T-helper 17 cell (primary cell): ENCODE measurements around the gene BCAS1. TPM values are rescaled to one million over a fixed set of nuclear protein-coding genes. Genes with fewer than 3 reads are reported as not detected.

Source experiments
- ATAC-seq: fragments of 150-1000 bp; cut with Tn5 transposase; 2 replicates; pipeline ENCODE4 v1.10.0; 2021; ENCODE audit warnings: mild to moderate bottlenecking, moderate library complexity
- DNase-seq, 3 donors: peaks; one replicate each; pipeline versions ENCODE4 v3.0.0 to v3.0.0-alpha.2; 2020 to 2021
- H3K9me3 ChIP-seq: one replicate; pipeline ENCODE4 v1.7.0; 2013; ENCODE audit warnings: low read length, mild to moderate bottlenecking; ENCODE audit not compliant: control insufficient read depth, poor library complexity, severe bottlenecking
- H3K27ac Mint-ChIP-seq: one replicate; pipeline ENCODE4 v1.8.0; 2022; ENCODE audit warnings: mild to moderate bottlenecking, moderate library complexity, mixed read lengths
- H3K27me3 Mint-ChIP-seq: one replicate; pipeline ENCODE4 v1.8.0; 2022; ENCODE audit warnings: mixed read lengths
- H3K36me3 Mint-ChIP-seq: one replicate; pipeline ENCODE4 v1.8.0; 2022; ENCODE audit warnings: low read depth, mixed read lengths
- H3K4me1 Mint-ChIP-seq: one replicate; pipeline ENCODE4 v1.8.0; 2022; ENCODE audit warnings: mild to moderate bottlenecking, mixed read lengths
- H3K4me3 Mint-ChIP-seq: one replicate; pipeline ENCODE4 v1.8.0; 2022; ENCODE audit warnings: mild to moderate bottlenecking, moderate library complexity, mixed read lengths
- total RNA-seq, 4 donors: library from RNA in 2 of 4; stranded (reverse) in 2 of 4; gene quantifications; one replicate each; pipeline ENCODE4 v1.2.3 and lab custom pipeline; 2022 to 2026

BCAS1 gene
- total RNA-seq, 2 donors from 2014 or later, result 0.27 TPM; not detected in 1

GRCh38 chr20:53944796-53945195 is 125.6 kb downstream of the BCAS1 start:
- peak overlapping the region; percentile 81 for H3K27ac Mint-ChIP-seq

GRCh38 chr20:53943522-53944291 is 126.7 kb downstream of the BCAS1 start:
- peaks cover 23% of the 10 kb centered on the region for H3K4me1 Mint-ChIP-seq
- H3K4me3 Mint-ChIP-seq, result peak overlapping the region; percentile 25
- ATAC-seq (peak; percentile 62), DNase-seq (peak in 1 of 3 donors; percentile 14)
- H3K36me3 Mint-ChIP-seq, result no peaks in the 10 kb centered on the region
- peak overlapping the region; percentile 81 for H3K27ac Mint-ChIP-seq
- no peaks in the 10 kb centered on the region for H3K27me3 Mint-ChIP-seq
- no peaks in the 10 kb centered on the region for H3K9me3 ChIP-seq

More at GRCh38 chr20:53944796-53945195, 125.6 kb downstream of the BCAS1 start:
- H3K4me1 Mint-ChIP-seq, result peaks cover 34% of the 10 kb centered on the region
- ATAC-seq (no peak), DNase-seq (no peak)
- H3K9me3 ChIP-seq, result no peaks in the 10 kb centered on the region
- H3K4me3 Mint-ChIP-seq, result no peak overlapping the region
- H3K27me3 Mint-ChIP-seq, result no peaks in the 10 kb centered on the region
- H3K36me3 Mint-ChIP-seq, result no peaks in the 10 kb centered on the region

GRCh38 chr20:53942973-53943372 is 127.4 kb downstream of the BCAS1 start:
- Mint-ChIP-seq H3K36me3 (peaks cover under 1% of the 10 kb centered on the region), H3K27ac (peak overlapping the region; percentile 41), H3K4me1 (peaks cover 18% of the 10 kb centered on the region)

GRCh38 chr20:53942472-53942816 is 128.0 kb downstream of the BCAS1 start:
- no peak for ATAC-seq
- no peaks in the 10 kb centered on the region for H3K27me3 Mint-ChIP-seq
- no peak overlapping the region for H3K27ac Mint-ChIP-seq
- no peak overlapping the region for H3K4me3 Mint-ChIP-seq
- peaks cover 17% of the 10 kb centered on the region for H3K4me1 Mint-ChIP-seq
- H3K36me3 Mint-ChIP-seq, result peaks cover 2% of the 10 kb centered on the region
- no peak for DNase-seq
- no peaks in the 10 kb centered on the region for H3K9me3 ChIP-seq

More at GRCh38 chr20:53942973-53943372, 127.4 kb downstream of the BCAS1 start:
- no peaks in the 10 kb centered on the region for H3K9me3 ChIP-seq
- Mint-ChIP-seq H3K27me3 (no peaks in the 10 kb centered on the region), H3K4me3 (no peak overlapping the region)
- ATAC-seq (no peak), DNase-seq (no peak)

GRCh38 chr20:53941680-53942471 is 128.5 kb downstream of the BCAS1 start:
- H3K4me3 Mint-ChIP-seq, result no peak overlapping the region
- no peaks in the 10 kb centered on the region for H3K9me3 ChIP-seq
- peak; percentile 38 for ATAC-seq
- H3K4me1 Mint-ChIP-seq, result peaks cover 17% of the 10 kb centered on the region
- H3K36me3 Mint-ChIP-seq, result peaks cover 2% of the 10 kb centered on the region
- no peaks in the 10 kb centered on the region for H3K27me3 Mint-ChIP-seq
- no peak for DNase-seq
- H3K27ac Mint-ChIP-seq, result no peak overlapping the region

- no peaks in the 10 kb centered on the region for H3K9me3 ChIP-seq
- no peaks in the 10 kb centered on the region for H3K27me3 Mint-ChIP-seq
- H3K4me3 Mint-ChIP-seq, result no peak overlapping the region
- peaks cover 2% of the 10 kb centered on the region for H3K36me3 Mint-ChIP-seq
- ATAC-seq (no peak), DNase-seq (no peak)
- H3K4me1 Mint-ChIP-seq, result peaks cover 17% of the 10 kb centered on the region
- peak overlapping the region; percentile 3 for H3K27ac Mint-ChIP-seq
These were observed 129.4 kb downstream of the BCAS1 start for GRCh38 chr20:53940907-53941545.

GRCh38 chr20:53940360-53940702 is 130.1 kb downstream of the BCAS1 start:
- peaks cover 2% of the 10 kb centered on the region for H3K36me3 Mint-ChIP-seq
- H3K4me3 Mint-ChIP-seq, result no peak overlapping the region
- ATAC-seq (no peak), DNase-seq (no peak)
- H3K27me3 Mint-ChIP-seq, result no peaks in the 10 kb centered on the region
- no peaks in the 10 kb centered on the region for H3K9me3 ChIP-seq
- peak overlapping the region; percentile 3 for H3K27ac Mint-ChIP-seq
- peaks cover 20% of the 10 kb centered on the region for H3K4me1 Mint-ChIP-seq

GRCh38 chr20:53939572-53940359 is 130.6 kb downstream of the BCAS1 start:
- peaks cover 26% of the 10 kb centered on the region for H3K4me1 Mint-ChIP-seq
- DNase-seq, result peak in 1 of 3 donors; percentile 44
- H3K27me3 Mint-ChIP-seq, result no peaks in the 10 kb centered on the region
- peaks cover 2% of the 10 kb centered on the region for H3K36me3 Mint-ChIP-seq
- H3K4me3 Mint-ChIP-seq, result no peak overlapping the region
- no peaks in the 10 kb centered on the region for H3K9me3 ChIP-seq
- ATAC-seq, result peak; percentile 78
- H3K27ac Mint-ChIP-seq, result peak overlapping the region; percentile 3

- Mint-ChIP-seq H3K36me3 (peaks cover 2% of the 10 kb centered on the region), H3K4me1 (peaks cover 29% of the 10 kb centered on the region)
- no peak for ATAC-seq
These were observed 131.2 kb downstream of the BCAS1 start for GRCh38 chr20:53939190-53939571.

GRCh38 chr20:53938739-53939138 is 131.7 kb downstream of the BCAS1 start:
- Mint-ChIP-seq H3K4me3 (no peak overlapping the region), H3K36me3 (peaks cover 2% of the 10 kb centered on the region), H3K4me1 (peaks cover 25% of the 10 kb centered on the region), H3K27me3 (no peaks in the 10 kb centered on the region), H3K27ac (peak overlapping the region; percentile 93)
- DNase-seq, result no peak
- ATAC-seq, result no peak
- H3K9me3 ChIP-seq, result no peaks in the 10 kb centered on the region

More at GRCh38 chr20:53939190-53939571, 131.2 kb downstream of the BCAS1 start:
- H3K27ac Mint-ChIP-seq, result no peak overlapping the region
- no peaks in the 10 kb centered on the region for H3K27me3 Mint-ChIP-seq
- no peak for DNase-seq
- no peak overlapping the region for H3K4me3 Mint-ChIP-seq
- no peaks in the 10 kb centered on the region for H3K9me3 ChIP-seq

- peaks cover 26% of the 10 kb centered on the region for H3K4me1 Mint-ChIP-seq
- peak overlapping the region; percentile 93 for H3K27ac Mint-ChIP-seq
- ATAC-seq (no peak), DNase-seq (no peak)
- no peaks in the 10 kb centered on the region for H3K27me3 Mint-ChIP-seq
- H3K36me3 Mint-ChIP-seq, result peaks cover 2% of the 10 kb centered on the region
- H3K4me3 Mint-ChIP-seq, result no peak overlapping the region
- no peaks in the 10 kb centered on the region for H3K9me3 ChIP-seq
These were observed 132.4 kb downstream of the BCAS1 start for GRCh38 chr20:53937929-53938367.

GRCh38 chr20:53937339-53937741 is 133.1 kb downstream of the BCAS1 start:
- H3K4me3 Mint-ChIP-seq, result no peak overlapping the region
- peak overlapping the region; percentile 93 for H3K27ac Mint-ChIP-seq
- H3K36me3 Mint-ChIP-seq, result peaks cover 2% of the 10 kb centered on the region
- ATAC-seq (no peak), DNase-seq (no peak)
- H3K27me3 Mint-ChIP-seq, result no peaks in the 10 kb centered on the region
- peaks cover 26% of the 10 kb centered on the region for H3K4me1 Mint-ChIP-seq
- no peaks in the 10 kb centered on the region for H3K9me3 ChIP-seq
